ENCODE results near the gene SNUPN. TPM values are rescaled to one million over a fixed set of nuclear protein-coding genes. Genes with fewer than 3 reads are reported as not detected.
"Not testable (repeated sequence)": the region's sequence is repeated elsewhere in the genome, so short reads cannot be mapped to it uniquely, and the experiment has no call there.

SNUPN gene
- total RNA-seq, 2 experiments from 2014 or later, result 30.4 to 31.8 TPM

GRCh38 chr15:75565062-75565970 is 60.2 kb downstream of the SNUPN start:
- POLR2A ChIA-PET, result no interaction called here
- CTCF ChIA-PET, result no interaction called here

DNA sequence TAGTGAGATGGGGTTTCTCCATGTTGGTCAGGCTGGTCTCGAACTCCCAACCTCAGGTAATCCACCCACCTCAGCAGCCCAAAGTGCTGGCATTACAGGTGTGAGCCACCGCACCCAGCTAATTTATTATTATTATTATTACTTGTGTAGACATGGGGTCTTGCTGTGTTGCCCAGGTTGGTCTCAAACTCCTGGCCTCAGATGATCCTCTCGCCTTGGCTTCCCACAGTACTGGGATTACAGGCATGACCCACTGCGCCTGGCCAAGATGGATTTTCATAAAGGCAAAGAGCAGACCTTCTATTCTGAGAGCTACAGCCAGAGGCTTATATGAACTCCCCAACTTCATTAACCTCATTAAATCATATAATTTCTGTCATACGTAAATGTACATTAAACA is 63.6 kb downstream of the SNUPN start:
- POLR2A ChIA-PET, result no interaction called here

DNA sequence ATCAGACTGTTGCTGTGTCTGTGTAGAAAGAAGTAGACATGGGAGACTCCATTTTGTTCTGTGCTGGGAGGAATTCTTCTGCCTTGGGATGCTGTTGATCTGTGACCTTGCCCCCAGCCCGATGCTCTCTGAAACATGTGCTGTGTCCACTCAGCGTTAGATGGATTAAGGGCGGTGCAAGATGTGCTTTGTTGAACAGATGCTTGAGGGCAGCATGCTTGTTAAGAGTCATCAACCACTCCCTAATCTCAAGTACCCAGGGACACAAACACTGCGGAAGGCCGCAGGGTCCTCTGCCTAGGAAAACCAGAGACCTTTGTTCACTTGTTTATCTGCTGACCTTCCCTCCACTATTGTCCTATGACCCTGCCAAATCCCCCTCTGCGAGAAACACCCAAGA is 66.2 kb downstream of the SNUPN start:
- CTCF ChIA-PET, POLR2A ChIA-PET: not testable (repeated sequence)

More for the DNA sequence above, 63.6 kb downstream of the SNUPN start:
- CTCF ChIA-PET, result no interaction called here

GRCh38 chr15:75558955-75559354 is 66.6 kb downstream of the SNUPN start:
- CTCF ChIA-PET, result interaction anchor here (0.6 kb wide), 1 partner anchor 9 kb away, joined by 5 read pairs; no protein-coding TSS in a partner anchor
- POLR2A ChIA-PET, result not testable (repeated sequence)

GRCh38 chr15:75554717-75555116 is 70.8 kb downstream of the SNUPN start:
- CTCF ChIA-PET, result no interaction called here
- POLR2A ChIA-PET, result no interaction called here

- ChIA-PET POLR2A (no interaction called here), CTCF (interaction anchor here (0.5 kb wide), 1 partner anchor 25 kb away, joined by 5 read pairs; no protein-coding TSS in a partner anchor)
These were observed 71.9 kb downstream of the SNUPN start for GRCh38 chr15:75553659-75554058.

- ChIA-PET POLR2A (no interaction called here), CTCF (no interaction called here)
These were observed 74.4 kb downstream of the SNUPN start for GRCh38 chr15:75551091-75551490.

Other genes starting within 250 kb of the SNUPN start
- gene SIN3A, start 174.0 kb downstream of the SNUPN start, total RNA-seq, result 10 to 100 TPM; 85.9 to 86.7 TPM
- gene PTPN9, start 46.4 kb downstream of the SNUPN start, total RNA-seq, result 10 to 100 TPM; 21.1 to 21.6 TPM
- 100 to 1,000 TPM; 127 to 132 TPM for gene IMP3, start 14.5 kb upstream of the SNUPN start, total RNA-seq
- 1 to 10 TPM; 3.8 TPM for gene SNX33, start 22.2 kb upstream of the SNUPN start, total RNA-seq
- under 1 TPM; 0.02 TPM for gene CSPG4, start 87.1 kb upstream of the SNUPN start, total RNA-seq
- gene UBE2Q2, start 217.7 kb upstream of the SNUPN start, total RNA-seq, result 10 to 100 TPM; 17.3 to 17.6 TPM

Data from activated CD8-positive, alpha-beta memory T cell treated with anti-CD3 and anti-CD28 coated beads for 36 hours (primary cell).